GM21447 (cell line): ENCODE data around the gene SIRT3.
A peak's percentile ranks its signal among the peaks of the same experiment; 100 is the strongest.

ENCODE experiments used
- ATAC-seq: cut with Tn5 transposase; IDR thresholded peaks from one replicate; pipeline ENCODE4 v1.9.1; 2021; ENCODE audit not compliant: unreplicated experiment

The SIRT3 gene

GRCh38 chr11:235997-236773 is at the start of gene SIRT3:
SIRT3 (minus strand) TSS chr11:236342; CDS start chr11:236328, 14 bp downstream.
- ATAC-seq: peak; percentile 82

- no peak for ATAC-seq
Measured at GRCh38 chr11:285894-286220, 49.7 kb upstream of the SIRT3 start.

GRCh38 chr11:285021-285893 is 49.1 kb upstream of the SIRT3 start:
- no peak for ATAC-seq

GRCh38 chr11:284105-285020 is 48.2 kb upstream of the SIRT3 start:
- ATAC-seq: no peak

- no peak for ATAC-seq
Measured at GRCh38 chr11:283405-284104, 47.4 kb upstream of the SIRT3 start.

GRCh38 chr11:282630-283360 is 46.7 kb upstream of the SIRT3 start:
- ATAC-seq: no peak

- ATAC-seq: no peak
Measured at GRCh38 chr11:282171-282570, 46.0 kb upstream of the SIRT3 start.

- ATAC-seq: no peak
Measured at GRCh38 chr11:281486-282161, 45.5 kb upstream of the SIRT3 start.

- ATAC-seq: no peak
Measured at GRCh38 chr11:280706-281485, 44.8 kb upstream of the SIRT3 start.

- no peak for ATAC-seq
Measured at GRCh38 chr11:279966-280705, 44.0 kb upstream of the SIRT3 start.

- no peak for ATAC-seq
Measured at GRCh38 chr11:279040-279965, 43.2 kb upstream of the SIRT3 start.

GRCh38 chr11:278001-278951 is 42.1 kb upstream of the SIRT3 start, which contains the start of gene NLRP6:
NLRP6 (plus strand) TSS chr11:278407; CDS start chr11:278570, 163 bp downstream.
- no peak for ATAC-seq

GRCh38 chr11:276219-276618 is 40.1 kb upstream of the SIRT3 start:
- no peak for ATAC-seq

- no peak for ATAC-seq
Measured at GRCh38 chr11:272931-273198, 36.7 kb upstream of the SIRT3 start.

- no peak for ATAC-seq
Measured at GRCh38 chr11:272195-272930, 36.2 kb upstream of the SIRT3 start.
